ENCODE results near the gene SIRT3. TPM values are rescaled to one million over a fixed set of nuclear protein-coding genes. Genes with fewer than 3 reads are reported as not detected.

Gene SIRT3
- total and polyA plus RNA-seq, 8 donors = 7.7 to 25.1 (median 11.8) TPM

- WGBS, 2 donors = 70 to 71% methylated on average over 10 of the region's 10 CpGs
- H3K36me3 ChIP-seq = no peaks in the 10 kb centered on the region
- H3K4me3 ChIP-seq = no peak overlapping the region
- DNase-seq (no peak), FAIRE-seq (no peak), ATAC-seq (no peak)
- no peak for TF ChIP-seq CTCF (IDR thresholded peaks at IDR 0.05)
- H3K9me3 ChIP-seq = no peaks in the 10 kb centered on the region
- H3K4me1 ChIP-seq = no peaks in the 10 kb centered on the region
- H3K27ac ChIP-seq = no peak overlapping the region
- H3K27me3 ChIP-seq = no peaks in the 10 kb centered on the region
- intact Hi-C loops (cut with DNase I) = no loop called here
Measured at GRCh38 chr11:259413-259812, 23.3 kb upstream of the SIRT3 start.

GRCh38 chr11:257766-258493, 21.8 kb upstream of the SIRT3 start:
- FAIRE-seq = no peak
- H3K36me3 ChIP-seq = no peaks in the 10 kb centered on the region
- peak in 2 of 4 donors; percentile 27 to 40 for ATAC-seq
- H3K27me3 ChIP-seq = no peaks in the 10 kb centered on the region
- 43 to 56% methylated on average over 15 of the region's 15 CpGs for WGBS, 2 donors
- H3K4me3 ChIP-seq = no peak overlapping the region
- no peak for DNase-seq
- intact Hi-C loops (cut with DNase I) = no loop called here
- no peaks in the 10 kb centered on the region for H3K9me3 ChIP-seq
- H3K27ac ChIP-seq = no peak overlapping the region
- H3K4me1 ChIP-seq = no peaks in the 10 kb centered on the region
- no peak for TF ChIP-seq CTCF (IDR thresholded peaks at IDR 0.05)

GRCh38 chr11:256952-257737, 21.0 kb upstream of the SIRT3 start:
- Histone ChIP-seq H3K27ac (no peak overlapping the region), H3K9me3 (no peaks in the 10 kb centered on the region), H3K36me3 (peaks cover 0 to 7% (median 0%) of the 10 kb centered on the region in 3 donors), H3K4me1 (no peaks in the 10 kb centered on the region), H3K4me3 (no peak overlapping the region), H3K27me3 (no peaks in the 10 kb centered on the region)
- no peak for ATAC-seq
- intact Hi-C loops (cut with DNase I) = no loop called here
- DNase-seq = no peak
- no peak for TF ChIP-seq CTCF (IDR thresholded peaks at IDR 0.05)
- no peak for FAIRE-seq
- 70 to 73% methylated on average over 14 of the region's 14 CpGs for WGBS, 2 donors

- TF ChIP-seq CTCF (IDR thresholded peaks at IDR 0.05) = no peak
- H3K27ac ChIP-seq = no peak overlapping the region
- H3K27me3 ChIP-seq = no peaks in the 10 kb centered on the region
- no peak for DNase-seq
- FAIRE-seq = no peak
- no peak for ATAC-seq
- no peaks in the 10 kb centered on the region for H3K9me3 ChIP-seq
- H3K36me3 ChIP-seq = peaks cover 0 to 11% (median 0%) of the 10 kb centered on the region in 3 donors
- no peaks in the 10 kb centered on the region for H3K4me1 ChIP-seq
- intact Hi-C loops (cut with DNase I) = no loop called here
- H3K4me3 ChIP-seq = no peak overlapping the region
- 89 to 91% methylated on average over 2 of the region's 2 CpGs for WGBS, 2 donors
Measured at GRCh38 chr11:255816-256215, 19.7 kb upstream of the SIRT3 start.

GRCh38 chr11:255176-255575, 19.0 kb upstream of the SIRT3 start:
- intact Hi-C loops (cut with DNase I) = no loop called here
- ATAC-seq = no peak

More at GRCh38 chr11:255176-255575, 19.0 kb upstream of the SIRT3 start:
- TF ChIP-seq CTCF (IDR thresholded peaks at IDR 0.05) = no peak
- Histone ChIP-seq H3K27ac (no peak overlapping the region), H3K36me3 (peaks cover 0 to 11% (median 0%) of the 10 kb centered on the region in 3 donors), H3K4me3 (no peak overlapping the region), H3K27me3 (no peaks in the 10 kb centered on the region), H3K4me1 (no peaks in the 10 kb centered on the region), H3K9me3 (no peaks in the 10 kb centered on the region)
- FAIRE-seq (no peak), DNase-seq (no peak)
- 51 to 52% methylated on average over 3 of the region's 3 CpGs for WGBS, 2 donors
